ENCODE measurements around the gene FOXI3.

Gene FOXI3

DNA sequence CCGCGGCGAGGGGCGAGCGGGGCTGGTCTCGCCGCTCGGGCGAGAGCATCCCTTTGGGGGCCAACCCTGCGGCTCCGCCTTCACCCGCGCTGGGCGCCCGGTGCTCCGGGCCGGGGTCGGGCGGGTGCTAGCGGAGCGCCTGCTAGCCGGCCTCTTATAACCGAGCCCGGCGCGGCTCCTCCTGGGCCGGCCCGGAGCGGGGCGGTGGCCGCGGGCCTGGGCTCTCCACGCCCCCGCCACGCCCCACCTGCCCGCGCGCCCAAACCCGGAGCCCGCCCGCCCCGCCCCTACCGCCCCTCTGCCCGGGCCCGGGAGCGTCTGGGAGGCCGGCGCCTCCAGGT, at the start of gene FOXI3:
Gene FOXI3, minus strand, starts transcription at position 129 of the 341 bp plus-strand sequence. CDS start 158 bp downstream, outside the sequence.
- H3K4me1 Mint-ChIP-seq, result peaks cover 6% of the 10 kb centered on the region
- H3K27me3 Mint-ChIP-seq, result peaks cover 68% of the 10 kb centered on the region
- H3K36me3 Mint-ChIP-seq, result no peaks in the 10 kb centered on the region
- peak; percentile 63 for ATAC-seq
- peak within 1 kb of the TSS; percentile 72 for H3K4me3 Mint-ChIP-seq
- H3K27ac Mint-ChIP-seq, result no peak within 1 kb of the TSS
- no peaks in the 10 kb centered on the region for H3K9me3 Mint-ChIP-seq

DNA sequence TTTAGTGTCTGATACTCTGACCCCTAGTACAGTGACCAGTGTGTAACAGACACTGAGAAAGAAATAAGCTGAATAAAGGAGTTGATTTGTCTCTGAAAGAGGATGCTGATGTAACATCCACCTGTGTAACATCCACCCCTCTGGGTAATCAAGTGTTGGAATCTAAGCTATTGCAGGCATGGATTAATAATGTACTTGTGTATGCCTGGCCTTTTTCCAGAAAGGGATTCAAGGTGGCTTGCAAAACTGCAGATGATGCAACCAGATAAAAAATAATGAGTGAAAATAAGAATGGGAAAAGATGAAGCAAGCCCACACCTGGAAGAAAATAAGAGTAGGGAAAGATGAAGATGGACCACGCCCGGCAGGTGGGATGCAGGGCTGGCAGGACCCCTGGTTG, 48.2 kb upstream of the FOXI3 start:
- Mint-ChIP-seq H3K36me3 (peaks cover 5% of the 10 kb centered on the region), H3K27me3 (peaks cover 23% of the 10 kb centered on the region), H3K4me1 (no peaks in the 10 kb centered on the region), H3K27ac (no peak overlapping the region), H3K4me3 (no peak overlapping the region), H3K9me3 (peaks cover 6% of the 10 kb centered on the region)
- no peak for ATAC-seq

DNA sequence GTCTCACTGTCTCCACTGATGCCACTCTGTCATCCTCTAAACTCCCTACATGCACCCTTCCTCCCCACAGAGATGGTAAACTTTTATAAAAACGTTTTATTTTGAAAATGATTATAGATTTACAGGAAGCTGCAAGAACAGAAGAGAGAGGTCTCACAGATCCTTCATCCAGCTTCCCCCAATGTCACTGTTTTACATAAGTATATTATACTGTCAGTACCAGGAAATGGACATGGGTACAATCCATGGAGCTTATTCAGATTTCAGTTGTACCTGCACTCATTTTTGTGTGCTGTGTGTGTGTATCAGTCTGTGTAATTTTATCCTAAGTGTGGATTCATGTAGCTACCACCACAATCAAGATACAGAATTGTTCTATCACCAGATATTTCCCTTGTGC, 46.7 kb upstream of the FOXI3 start:
- peaks cover 23% of the 10 kb centered on the region for H3K27me3 Mint-ChIP-seq
- no peaks in the 10 kb centered on the region for H3K4me1 Mint-ChIP-seq

DNA sequence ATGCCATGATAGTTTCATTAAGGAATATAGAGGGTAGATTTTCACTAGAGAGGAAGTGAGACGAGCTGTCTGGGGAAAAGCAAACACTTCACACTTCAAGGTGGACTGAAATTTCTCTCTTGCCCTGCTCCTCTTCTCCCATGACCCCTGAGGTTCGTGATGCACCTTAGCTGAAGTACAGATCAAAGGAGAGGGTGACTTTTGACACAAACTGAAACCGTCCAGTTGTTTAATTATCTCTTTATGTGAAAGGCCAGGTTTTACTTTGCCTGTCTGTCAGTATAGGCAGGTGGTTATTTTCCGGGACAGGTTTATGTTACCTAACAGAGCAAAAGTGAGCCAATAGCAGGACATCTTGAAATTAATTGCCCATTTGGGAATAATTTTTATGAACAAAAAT, 41.0 kb upstream of the FOXI3 start:
- no peaks in the 10 kb centered on the region for H3K9me3 Mint-ChIP-seq
- H3K27me3 Mint-ChIP-seq, result no peaks in the 10 kb centered on the region

More for the DNA sequence above, 46.7 kb upstream of the FOXI3 start:
- peaks cover 6% of the 10 kb centered on the region for H3K9me3 Mint-ChIP-seq
- no peak for ATAC-seq
- H3K4me3 Mint-ChIP-seq, result no peak overlapping the region
- H3K27ac Mint-ChIP-seq, result no peak overlapping the region
- peaks cover 5% of the 10 kb centered on the region for H3K36me3 Mint-ChIP-seq

DNA sequence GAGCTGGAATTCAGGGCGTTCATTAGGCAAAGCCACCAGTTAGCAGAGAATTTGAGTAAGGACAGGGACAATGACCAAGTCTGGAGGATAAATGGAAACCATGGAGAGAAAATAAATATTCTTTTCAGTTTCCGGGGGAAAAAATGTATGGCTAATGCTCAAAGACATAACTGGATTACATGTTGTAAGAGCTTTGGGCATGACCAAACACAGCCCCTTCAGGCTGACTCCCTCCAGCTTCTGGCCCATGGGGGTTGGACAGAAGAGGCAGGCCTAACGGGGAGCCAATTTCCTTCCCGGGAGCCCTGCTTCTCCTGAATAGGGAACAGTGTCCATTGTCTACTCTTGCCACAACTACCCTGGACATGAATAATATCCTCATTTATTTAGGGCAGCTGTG, 39.5 kb upstream of the FOXI3 start:
- H3K4me3 Mint-ChIP-seq, result no peak overlapping the region
- no peaks in the 10 kb centered on the region for H3K9me3 Mint-ChIP-seq
- H3K4me1 Mint-ChIP-seq, result no peaks in the 10 kb centered on the region
- no peaks in the 10 kb centered on the region for H3K36me3 Mint-ChIP-seq
- ATAC-seq, result no peak
- no peak overlapping the region for H3K27ac Mint-ChIP-seq
- no peaks in the 10 kb centered on the region for H3K27me3 Mint-ChIP-seq

More for the DNA sequence above, 41.0 kb upstream of the FOXI3 start:
- H3K4me3 Mint-ChIP-seq, result no peak overlapping the region
- H3K4me1 Mint-ChIP-seq, result no peaks in the 10 kb centered on the region
- H3K27ac Mint-ChIP-seq, result no peak overlapping the region
- no peak for ATAC-seq
- H3K36me3 Mint-ChIP-seq, result no peaks in the 10 kb centered on the region

DNA sequence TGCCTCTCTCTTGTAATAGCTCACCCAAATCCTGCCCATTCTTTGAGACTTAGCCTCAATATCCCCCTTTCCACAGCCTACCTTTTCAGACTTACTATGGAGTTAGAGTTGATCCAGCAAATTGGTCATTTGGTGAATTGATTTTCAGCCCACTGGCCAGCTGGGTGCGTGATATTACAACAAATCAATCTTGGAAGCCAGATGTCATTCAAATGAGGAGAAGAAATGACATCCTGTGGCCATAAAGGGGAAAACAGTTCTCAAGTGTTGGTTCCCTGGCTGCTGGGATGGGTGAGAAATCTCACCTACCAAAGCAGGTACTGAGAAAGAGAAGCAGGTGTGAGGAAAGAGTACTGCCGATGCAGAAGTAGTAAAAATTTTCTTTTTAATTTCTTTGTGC, 36.7 kb upstream of the FOXI3 start:
- Mint-ChIP-seq H3K27me3 (no peaks in the 10 kb centered on the region), H3K4me3 (no peak overlapping the region), H3K4me1 (no peaks in the 10 kb centered on the region), H3K36me3 (no peaks in the 10 kb centered on the region), H3K9me3 (no peaks in the 10 kb centered on the region), H3K27ac (no peak overlapping the region)
- ATAC-seq, result no peak

DNA sequence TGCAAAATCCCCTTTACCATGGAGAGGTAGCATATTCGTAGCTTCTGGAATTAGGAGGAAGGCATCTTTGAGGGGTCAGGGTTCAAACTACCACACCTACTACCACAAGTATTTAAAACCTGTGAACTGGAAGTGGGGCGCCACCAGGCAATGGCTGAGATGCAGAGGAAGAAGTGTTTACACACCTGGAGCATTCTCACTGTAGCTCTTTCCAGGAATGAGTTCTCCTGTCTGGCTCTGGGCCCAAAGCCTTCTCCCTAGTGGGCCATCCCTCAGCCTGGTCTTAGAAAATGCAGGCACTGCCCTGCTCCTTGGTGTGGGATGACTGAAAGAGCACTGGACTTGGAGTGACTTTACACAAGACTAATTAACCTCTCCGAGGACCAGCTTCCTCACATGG, 30.7 kb upstream of the FOXI3 start:
- peaks cover 19% of the 10 kb centered on the region for H3K27me3 Mint-ChIP-seq
- no peak overlapping the region for H3K27ac Mint-ChIP-seq
- ATAC-seq, result no peak
- H3K4me3 Mint-ChIP-seq, result no peak overlapping the region
- no peaks in the 10 kb centered on the region for H3K36me3 Mint-ChIP-seq
- H3K9me3 Mint-ChIP-seq, result no peaks in the 10 kb centered on the region
- no peaks in the 10 kb centered on the region for H3K4me1 Mint-ChIP-seq

DNA sequence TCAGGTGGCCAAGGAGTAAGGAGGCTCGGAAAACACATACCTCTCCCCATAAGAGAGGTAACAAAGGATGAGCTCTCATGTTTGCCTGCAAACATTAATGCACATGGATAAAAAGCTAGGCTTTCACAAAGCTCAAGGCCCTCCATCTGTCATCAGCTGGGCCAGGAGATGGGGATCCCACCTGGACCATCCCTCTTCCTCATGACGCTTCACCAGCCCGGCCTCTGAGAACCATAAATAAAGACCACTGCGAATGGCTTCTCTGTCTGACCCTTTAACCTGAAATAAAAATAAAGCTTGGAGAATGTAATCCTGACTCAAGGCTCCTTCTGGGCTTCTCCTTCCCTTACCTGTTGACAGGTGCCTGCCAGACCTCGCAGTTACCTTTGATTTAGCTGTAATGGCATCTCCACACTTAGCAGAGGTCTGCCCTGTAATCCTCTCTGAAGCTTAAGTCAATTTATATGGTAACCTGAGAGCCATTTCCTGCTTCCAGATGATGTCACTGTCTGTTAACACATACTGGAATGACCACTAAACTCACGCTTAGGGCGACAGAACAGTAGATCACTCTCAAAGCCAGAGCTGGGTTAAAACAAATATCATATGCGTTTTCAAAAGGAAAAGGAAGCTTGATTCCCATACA, 29.3 kb upstream of the FOXI3 start:
- H3K27ac Mint-ChIP-seq, result no peak overlapping the region
- H3K9me3 Mint-ChIP-seq, result no peaks in the 10 kb centered on the region
- no peaks in the 10 kb centered on the region for H3K4me1 Mint-ChIP-seq
- H3K36me3 Mint-ChIP-seq, result no peaks in the 10 kb centered on the region
- no peak for ATAC-seq
- H3K4me3 Mint-ChIP-seq, result no peak overlapping the region
- peaks cover 26% of the 10 kb centered on the region for H3K27me3 Mint-ChIP-seq

DNA sequence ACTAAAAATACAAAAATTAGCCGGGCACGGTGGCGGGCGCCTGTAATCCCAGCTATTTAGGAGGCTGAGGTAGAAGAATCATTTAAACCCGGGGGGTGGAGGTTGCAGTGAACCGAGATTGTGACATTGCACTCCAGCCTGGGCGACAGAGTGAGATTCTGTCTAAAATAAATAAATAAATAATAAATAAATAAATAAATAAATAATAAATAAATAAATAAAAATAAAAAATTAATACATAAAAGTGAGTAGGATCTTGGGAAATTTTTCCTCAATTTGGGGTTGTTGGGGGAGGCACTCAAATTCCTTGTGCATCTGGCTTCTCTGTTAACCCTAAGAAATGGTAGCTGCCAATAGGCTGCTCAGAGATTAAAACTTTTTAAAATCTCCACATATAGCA, 20.3 kb upstream of the FOXI3 start:
- H3K27ac Mint-ChIP-seq, result no peak overlapping the region
- H3K4me1 Mint-ChIP-seq, result no peaks in the 10 kb centered on the region
- H3K27me3 Mint-ChIP-seq, result peaks cover 9% of the 10 kb centered on the region
- no peaks in the 10 kb centered on the region for H3K36me3 Mint-ChIP-seq
- ATAC-seq, result no peak
- peaks cover 8% of the 10 kb centered on the region for H3K9me3 Mint-ChIP-seq
- H3K4me3 Mint-ChIP-seq, result no peak overlapping the region

DNA sequence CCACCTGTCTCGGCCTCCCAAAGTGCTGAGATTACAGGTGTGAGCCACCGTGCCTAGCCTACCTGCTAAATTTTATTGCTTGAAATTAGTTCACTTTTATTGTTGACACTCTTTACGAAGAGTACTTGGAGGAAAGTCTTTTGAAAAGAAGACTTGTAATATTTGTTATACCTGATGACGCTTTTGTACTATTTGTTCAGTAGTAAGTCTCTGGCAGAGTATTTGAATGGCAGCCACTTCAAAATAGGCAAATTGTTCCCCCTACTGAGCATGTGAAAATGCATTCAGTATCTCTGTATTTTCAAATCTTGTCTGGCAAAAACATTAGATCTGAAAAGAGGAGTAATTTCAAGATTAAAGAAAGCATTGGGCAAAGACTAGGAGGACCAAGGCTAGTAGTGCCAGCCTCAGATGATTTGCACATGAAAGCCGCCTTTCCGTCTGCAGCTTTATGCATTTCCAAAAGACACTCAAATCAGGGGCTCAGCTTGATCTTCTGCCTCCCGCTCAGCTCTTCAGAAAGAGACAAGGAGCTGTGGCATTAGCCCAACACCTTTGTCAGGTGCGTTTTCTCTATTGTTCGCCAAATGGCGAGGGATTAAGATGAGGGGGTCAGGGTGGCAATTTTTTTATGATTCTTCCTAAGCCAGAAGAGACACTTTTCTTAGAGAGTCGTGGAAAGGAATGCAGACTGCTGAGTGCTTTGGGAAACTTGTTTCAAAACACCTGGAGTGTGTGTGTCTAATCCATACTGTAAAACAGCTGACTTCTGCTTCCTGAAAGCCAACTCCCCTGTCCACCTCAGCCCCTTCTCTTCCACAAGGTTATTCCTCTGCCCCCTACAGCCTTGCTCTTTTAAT, 18.8 kb upstream of the FOXI3 start:
- ATAC-seq, result no peak
- H3K4me1 Mint-ChIP-seq, result no peaks in the 10 kb centered on the region
- peaks cover 7% of the 10 kb centered on the region for H3K27me3 Mint-ChIP-seq
- no peak overlapping the region for H3K4me3 Mint-ChIP-seq
- H3K9me3 Mint-ChIP-seq, result peaks cover 8% of the 10 kb centered on the region
- no peak overlapping the region for H3K27ac Mint-ChIP-seq
- H3K36me3 Mint-ChIP-seq, result no peaks in the 10 kb centered on the region

DNA sequence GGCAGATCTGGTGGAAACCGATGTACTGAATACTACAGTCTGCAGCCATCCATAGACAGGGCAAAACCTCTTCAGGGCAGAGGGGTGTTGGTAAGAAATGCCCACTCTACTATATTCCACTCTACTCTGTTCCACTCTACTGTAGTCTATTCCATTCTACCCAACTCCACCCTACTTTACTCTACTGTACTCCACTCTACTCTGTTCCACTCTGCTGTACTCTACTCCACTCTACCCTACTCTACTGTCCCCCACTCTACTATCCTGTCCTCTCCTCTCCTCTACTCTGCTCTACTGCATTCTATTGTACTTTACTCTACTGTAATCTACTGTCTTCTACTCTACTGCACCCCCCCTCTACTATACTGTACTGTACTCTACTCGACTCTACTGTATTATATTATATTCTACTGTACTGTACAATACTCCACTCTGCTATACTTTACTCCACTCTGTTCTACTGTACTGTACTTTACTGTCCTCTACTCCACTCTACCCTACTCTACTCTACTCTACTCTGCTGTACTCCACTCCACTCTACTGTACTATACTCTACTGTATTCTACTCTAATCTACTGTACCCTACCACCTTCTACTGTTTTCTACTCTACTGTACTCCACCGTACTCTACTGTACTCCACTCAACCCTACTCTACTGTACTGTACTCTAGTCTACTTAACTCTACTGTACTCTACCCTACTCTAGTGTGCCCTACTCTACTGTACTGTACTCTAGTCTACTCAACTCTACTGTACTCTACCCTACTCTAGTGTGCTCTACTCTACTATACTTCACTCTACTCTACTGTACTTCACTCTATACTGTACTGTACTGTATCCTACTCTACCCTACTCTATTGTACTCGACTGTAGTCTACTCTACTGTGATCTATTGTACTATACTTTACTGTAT, 17.0 kb upstream of the FOXI3 start:
- Mint-ChIP-seq H3K4me3 (no peak overlapping the region), H3K27me3 (no peaks in the 10 kb centered on the region), H3K9me3 (peaks cover 8% of the 10 kb centered on the region), H3K27ac (no peak overlapping the region), H3K36me3 (no peaks in the 10 kb centered on the region), H3K4me1 (no peaks in the 10 kb centered on the region)
- ATAC-seq, result peak; percentile 44

DNA sequence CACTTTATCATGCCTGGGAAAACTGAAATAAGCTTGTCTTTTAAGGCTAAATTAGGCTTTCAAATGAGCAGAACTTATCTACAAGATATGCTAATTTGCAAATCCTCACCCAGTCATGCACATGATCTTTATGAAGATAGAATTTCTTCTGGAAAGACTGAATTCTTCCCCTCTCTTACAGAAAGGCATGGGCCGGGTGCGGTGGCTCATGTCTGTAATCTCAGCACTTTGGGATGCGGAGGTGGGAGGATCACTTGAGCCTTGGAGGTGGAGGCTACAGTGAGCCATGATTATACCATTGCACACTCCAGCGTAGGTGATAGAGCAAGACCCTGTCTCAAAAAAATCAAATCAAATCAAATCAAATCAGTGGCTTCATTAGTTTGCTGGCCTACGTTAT, 11.7 kb upstream of the FOXI3 start:
- H3K4me1 Mint-ChIP-seq, result no peaks in the 10 kb centered on the region
- H3K36me3 Mint-ChIP-seq, result no peaks in the 10 kb centered on the region
- H3K9me3 Mint-ChIP-seq, result peaks cover under 1% of the 10 kb centered on the region

DNA sequence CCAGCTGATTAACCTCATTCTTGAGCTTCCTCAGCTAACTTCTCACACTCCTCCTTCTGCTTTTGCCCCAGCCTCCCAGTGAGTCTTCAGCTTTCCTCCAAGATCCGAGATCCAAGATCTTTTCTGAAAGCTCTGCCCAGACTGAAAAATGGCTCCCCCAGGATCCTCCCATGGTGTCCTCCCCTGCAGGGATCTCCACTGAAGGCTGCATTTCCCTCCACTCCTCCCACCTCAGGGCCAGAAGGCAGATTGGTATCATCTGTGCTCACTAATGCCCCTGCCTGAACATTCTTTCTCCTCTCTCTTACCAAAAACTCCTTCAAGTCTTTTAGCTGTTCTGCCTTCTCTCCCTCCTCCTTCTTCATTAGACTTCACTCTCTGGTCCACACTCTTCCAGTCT, 6.1 kb upstream of the FOXI3 start:
- no peaks in the 10 kb centered on the region for H3K4me1 Mint-ChIP-seq
- H3K36me3 Mint-ChIP-seq, result no peaks in the 10 kb centered on the region
- H3K27ac Mint-ChIP-seq, result no peak overlapping the region
- ATAC-seq, result no peak
- H3K4me3 Mint-ChIP-seq, result no peak overlapping the region
- H3K9me3 Mint-ChIP-seq, result no peaks in the 10 kb centered on the region
- peaks cover 67% of the 10 kb centered on the region for H3K27me3 Mint-ChIP-seq

More for the DNA sequence above, 11.7 kb upstream of the FOXI3 start:
- ATAC-seq, result no peak
- H3K4me3 Mint-ChIP-seq, result no peak overlapping the region
- H3K27me3 Mint-ChIP-seq, result peaks cover 32% of the 10 kb centered on the region
- H3K27ac Mint-ChIP-seq, result no peak overlapping the region

DNA sequence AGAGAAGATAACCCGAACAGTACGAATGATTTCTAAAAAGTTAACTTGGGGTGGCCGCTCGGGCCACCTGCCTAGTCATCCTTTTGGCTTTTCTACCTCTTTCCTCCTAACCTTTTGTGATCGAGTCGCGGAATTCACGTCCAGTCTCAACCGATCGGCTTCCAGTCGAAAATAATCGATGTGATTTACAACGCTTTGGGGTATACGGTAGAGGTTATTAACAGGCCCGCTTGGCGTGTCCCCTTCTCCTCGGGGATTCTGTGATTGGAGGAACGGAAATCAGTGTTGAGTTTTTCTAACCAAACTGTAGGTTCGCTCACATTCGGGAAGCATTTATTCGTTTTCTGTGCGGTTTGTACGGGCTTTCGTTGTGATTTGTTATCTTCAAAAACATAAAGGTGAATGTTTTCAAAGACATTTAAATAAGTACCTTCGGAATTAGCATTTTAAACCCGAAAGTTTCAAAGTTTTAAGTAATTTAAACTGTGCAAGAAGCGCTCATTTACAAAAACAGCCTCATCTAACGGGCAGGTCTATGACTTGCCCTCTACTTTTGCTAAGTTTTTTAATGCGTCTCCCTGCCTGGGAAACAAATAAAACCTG, 588 bp upstream of the FOXI3 start:
- peaks cover 68% of the 10 kb centered on the region for H3K27me3 Mint-ChIP-seq
- peaks cover 6% of the 10 kb centered on the region for H3K4me1 Mint-ChIP-seq
- peak overlapping the region; percentile 50 for H3K4me3 Mint-ChIP-seq
- H3K36me3 Mint-ChIP-seq, result no peaks in the 10 kb centered on the region
- no peak for ATAC-seq
- no peak overlapping the region for H3K27ac Mint-ChIP-seq
- H3K9me3 Mint-ChIP-seq, result no peaks in the 10 kb centered on the region
